Islet precursor cell (in vitro differentiated cells): ENCODE measurements around the gene SNRPA.
"Not testable (repeated sequence)": the region's sequence is repeated elsewhere in the genome, so short reads cannot be mapped to it uniquely, and the experiment has no call there.

Experiments used
- DNase-seq: peaks from one replicate; pipeline ENCODE4 v3.0.0-alpha.2; 2018

Gene SNRPA

GRCh38 chr19:40777937-40778705, 27.1 kb downstream of the SNRPA start, which contains the start of gene RAB4B:
Gene RAB4B (plus strand): TSS chr19:40778247. CDS start chr19:40778376, 129 bp downstream.
- peak; percentile 100 for DNase-seq

DNA sequence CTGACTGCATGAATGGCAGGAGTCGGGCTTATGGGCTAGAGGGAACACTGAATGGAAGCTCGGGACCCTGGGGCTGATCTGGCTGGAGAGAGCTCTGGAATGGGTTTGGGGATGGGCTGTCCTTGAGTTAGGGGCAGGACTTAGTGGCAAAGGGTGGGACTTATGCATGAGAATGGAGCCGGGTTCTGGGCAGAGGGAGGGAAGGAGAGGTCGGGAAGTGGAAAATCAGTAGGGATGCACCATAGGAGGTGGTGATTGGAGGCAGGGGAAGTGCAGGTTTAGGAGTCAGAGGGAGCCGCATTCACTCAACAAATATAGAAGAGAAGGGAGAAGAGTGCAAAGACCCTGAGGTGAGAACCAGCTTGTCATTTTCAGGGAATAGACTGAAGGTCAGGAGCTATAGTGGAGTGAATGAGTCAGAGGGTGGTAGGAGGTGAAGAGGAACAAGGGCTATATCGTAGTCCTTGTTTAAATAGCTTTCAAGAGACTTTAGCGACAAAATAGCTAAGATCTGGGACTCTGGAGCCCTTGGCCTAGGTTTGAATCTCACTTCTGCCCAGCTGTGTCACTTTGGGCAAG, 27.8 kb downstream of the SNRPA start:
- peak; percentile 99 for DNase-seq

GRCh38 chr19:40780582-40780981, 29.6 kb downstream of the SNRPA start:
- no peak for DNase-seq

DNA sequence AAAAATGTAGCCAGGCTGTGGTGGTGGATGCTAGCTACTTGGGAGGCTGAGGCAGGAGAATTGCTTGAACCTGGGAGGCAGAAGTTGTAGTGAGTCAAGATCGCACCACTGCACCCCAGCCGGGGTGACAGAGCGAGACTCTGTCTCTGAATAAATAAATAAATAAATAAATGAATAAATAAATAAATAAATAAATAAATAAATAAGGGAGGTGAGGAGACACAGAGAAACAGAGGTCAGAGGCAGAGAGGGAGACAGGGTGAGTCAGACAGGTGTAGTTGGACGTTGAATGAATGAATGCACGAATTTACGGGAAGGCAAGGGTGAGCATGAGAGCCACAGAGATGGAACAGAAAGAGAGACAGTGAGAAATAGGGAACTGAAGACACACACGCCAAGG, 30.1 kb downstream of the SNRPA start:
- DNase-seq, result no peak

DNA sequence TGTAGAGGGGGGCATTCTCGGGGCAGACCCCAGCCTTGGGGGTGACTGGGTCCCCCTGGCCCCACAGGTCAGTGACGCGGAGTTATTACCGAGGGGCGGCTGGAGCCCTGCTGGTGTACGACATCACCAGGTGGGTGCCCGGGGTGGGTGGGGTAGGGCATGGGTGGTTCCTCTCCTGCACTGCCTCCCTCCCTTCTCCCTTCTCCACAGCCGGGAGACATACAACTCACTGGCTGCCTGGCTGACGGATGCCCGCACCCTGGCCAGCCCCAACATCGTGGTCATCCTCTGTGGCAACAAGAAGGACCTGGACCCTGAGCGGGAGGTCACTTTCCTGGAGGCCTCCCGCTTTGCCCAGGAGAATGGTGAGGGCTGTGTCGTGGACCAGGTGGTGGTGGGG, 32.7 kb downstream of the SNRPA start:
- no peak for DNase-seq

- not testable (repeated sequence) for DNase-seq
Measured at GRCh38 chr19:40784146-40784545, 33.1 kb downstream of the SNRPA start.

DNA sequence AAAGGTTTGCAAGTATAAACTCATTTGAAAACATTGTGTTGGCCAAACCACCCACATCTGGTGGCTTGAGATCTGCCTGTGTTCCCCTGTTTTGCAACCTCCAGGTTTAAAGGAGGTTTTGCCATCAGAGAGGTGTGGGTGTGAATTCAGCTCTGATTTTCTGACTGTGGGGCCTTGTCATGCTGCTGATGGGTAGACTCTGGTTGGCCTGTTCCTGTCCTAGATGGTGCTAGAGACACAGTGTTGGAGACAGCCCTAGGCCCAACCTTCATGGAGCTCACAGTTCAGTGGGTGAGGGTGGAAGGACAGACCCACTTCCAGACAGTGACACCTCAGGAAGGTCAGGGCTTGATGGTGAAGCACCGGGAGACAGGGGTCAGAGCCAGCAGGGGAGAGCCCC, 34.5 kb downstream of the SNRPA start:
- no peak for DNase-seq

- no peak for DNase-seq
Measured at GRCh38 chr19:40786060-40787037, 35.3 kb downstream of the SNRPA start.

DNA sequence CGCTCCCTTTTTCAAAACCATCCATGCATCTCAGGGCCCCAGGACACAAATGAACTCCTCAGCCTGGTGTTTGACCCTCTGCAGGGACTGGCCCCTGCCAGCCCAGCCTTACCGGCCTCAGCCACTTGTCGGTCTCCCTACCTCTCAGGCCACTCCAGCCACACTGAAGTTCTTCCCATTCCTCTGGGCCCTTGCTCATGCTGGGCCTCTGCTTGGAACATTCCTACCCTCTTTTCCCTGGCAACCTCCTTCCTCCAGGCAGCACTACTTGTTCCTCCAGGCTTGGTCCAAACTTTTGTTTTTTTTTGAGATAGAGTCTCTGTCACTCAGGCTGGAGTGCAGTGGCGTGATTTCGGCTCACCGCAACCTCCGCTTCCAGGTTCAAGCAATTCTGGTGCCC, 40.3 kb downstream of the SNRPA start:
- no peak for DNase-seq

GRCh38 chr19:40791996-40792395, 41.0 kb downstream of the SNRPA start:
- DNase-seq, result no peak

GRCh38 chr19:40797166-40797962, 46.4 kb downstream of the SNRPA start:
- DNase-seq, result no peak

DNA sequence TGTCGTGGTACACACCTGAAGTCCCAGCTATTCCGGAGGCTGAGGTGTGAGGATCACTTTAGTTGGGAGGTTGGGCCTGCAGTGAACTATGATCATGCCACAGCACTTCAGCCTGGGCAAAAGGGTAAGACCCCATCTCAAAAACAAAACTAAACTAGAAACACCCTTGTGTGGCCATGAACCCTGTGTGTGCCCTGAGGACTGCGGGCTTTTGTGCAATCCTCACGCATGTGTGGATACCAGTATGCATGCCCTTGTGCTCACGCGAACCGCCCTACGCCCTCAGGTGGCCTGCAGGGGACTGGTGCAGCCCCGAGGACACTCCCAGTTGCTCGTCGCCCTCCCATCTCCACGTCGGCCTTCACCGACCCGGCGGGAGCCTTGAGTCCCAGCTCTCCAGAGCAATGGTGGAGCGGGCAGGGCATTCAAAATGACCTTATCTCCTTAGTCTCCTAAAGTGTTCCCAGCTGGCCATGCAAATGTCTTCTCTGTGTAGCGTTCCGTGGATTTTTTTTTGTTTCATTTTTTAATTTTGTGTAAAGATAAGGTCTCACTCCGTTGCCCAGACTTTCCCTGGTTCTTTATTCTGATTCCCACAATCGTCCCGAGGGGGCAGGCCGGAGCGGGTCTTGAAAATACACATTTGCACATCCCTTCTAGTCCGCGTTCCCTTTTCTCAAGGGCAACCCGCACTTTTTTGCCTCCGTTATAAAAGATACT, 47.1 kb downstream of the SNRPA start:
- peak; percentile 94 for DNase-seq

DNA sequence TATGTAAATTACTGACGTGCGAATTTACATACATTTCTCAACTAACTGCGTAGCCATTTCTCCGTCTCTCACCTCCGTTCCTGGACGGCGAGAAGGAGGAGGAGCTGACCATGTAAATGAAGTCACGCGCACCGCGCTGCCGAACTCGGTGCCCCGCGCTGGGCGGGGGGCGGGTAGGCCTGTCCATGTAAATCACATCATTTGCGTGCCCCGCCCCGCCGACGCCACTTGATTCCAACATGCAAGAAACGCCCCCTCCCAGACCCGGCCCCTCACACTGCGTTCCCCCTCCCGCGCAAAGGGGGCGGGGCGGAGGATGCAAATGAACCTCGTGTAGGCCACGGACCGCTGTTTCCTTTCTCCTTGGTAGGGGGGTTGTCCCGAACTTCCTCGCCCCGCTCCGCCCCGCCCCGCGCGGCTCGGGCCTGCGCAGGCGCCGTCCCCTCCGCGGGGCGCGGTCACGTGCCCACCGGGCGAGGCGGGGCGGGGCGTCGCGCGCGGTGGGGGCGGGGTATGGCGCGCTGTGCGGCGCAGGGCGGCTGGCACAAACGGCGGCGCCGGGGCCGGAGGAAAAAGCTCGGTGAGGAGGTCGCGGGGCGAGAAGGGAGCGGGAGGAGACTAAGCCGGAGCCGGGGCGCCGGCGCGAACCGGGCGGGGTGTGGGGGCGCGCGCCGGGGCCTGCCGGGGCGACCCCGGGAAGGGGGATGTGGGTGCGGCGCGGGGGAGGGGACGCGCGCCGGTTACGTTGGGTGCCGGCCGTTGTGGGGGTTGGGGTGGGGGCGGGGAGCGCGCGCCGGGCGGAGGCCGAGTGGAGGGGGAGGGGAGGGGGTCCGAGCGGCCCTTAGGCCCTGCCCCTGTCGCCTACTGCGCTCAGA, 47.9 kb downstream of the SNRPA start, which contains the start of gene EGLN2:
Gene EGLN2 (plus strand): TSS at position 509 of the 875 bp plus-strand sequence. CDS start 1,382 bp downstream, outside the sequence.
- peak; percentile 100 for DNase-seq

DNA sequence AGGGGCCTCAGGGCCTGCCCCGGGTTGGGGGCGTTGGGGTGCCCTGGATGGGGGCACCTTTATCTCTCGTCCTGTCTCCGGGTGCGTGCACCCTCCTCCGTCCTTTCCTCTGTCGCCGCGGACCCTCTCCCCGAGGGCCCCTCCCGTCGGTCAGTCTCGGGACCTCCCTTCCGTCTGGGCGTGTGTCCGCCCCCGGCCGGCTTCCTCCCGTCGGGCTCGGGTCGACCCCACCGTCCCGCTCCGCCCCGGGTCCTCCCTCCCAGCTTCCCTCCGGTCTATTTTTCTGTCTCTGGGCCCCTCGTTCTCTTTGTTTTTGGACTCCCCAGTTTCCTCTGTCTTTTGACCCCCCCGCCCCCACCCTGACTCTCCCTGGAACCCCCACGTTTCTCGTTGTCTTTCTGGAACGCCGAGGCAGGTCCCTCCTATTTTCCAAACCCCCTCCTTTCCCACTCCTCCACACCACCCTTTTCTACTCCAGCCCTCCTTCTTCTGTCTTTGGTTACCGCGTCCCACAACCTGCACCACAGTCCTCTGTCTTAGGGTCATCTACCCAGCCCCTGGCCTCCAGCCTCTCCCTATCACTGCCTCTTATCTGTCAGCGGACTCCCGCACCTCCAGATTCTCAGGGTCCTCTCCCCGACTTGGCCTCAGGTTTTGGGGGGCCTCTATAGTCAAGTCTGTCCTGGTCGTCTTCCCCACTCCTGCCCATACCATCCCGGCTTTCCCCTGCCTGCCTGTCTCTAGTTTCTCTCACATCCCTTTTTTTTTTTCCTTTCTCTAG, 48.7 kb downstream of the SNRPA start:
- DNase-seq, result peak; percentile 66

DNA sequence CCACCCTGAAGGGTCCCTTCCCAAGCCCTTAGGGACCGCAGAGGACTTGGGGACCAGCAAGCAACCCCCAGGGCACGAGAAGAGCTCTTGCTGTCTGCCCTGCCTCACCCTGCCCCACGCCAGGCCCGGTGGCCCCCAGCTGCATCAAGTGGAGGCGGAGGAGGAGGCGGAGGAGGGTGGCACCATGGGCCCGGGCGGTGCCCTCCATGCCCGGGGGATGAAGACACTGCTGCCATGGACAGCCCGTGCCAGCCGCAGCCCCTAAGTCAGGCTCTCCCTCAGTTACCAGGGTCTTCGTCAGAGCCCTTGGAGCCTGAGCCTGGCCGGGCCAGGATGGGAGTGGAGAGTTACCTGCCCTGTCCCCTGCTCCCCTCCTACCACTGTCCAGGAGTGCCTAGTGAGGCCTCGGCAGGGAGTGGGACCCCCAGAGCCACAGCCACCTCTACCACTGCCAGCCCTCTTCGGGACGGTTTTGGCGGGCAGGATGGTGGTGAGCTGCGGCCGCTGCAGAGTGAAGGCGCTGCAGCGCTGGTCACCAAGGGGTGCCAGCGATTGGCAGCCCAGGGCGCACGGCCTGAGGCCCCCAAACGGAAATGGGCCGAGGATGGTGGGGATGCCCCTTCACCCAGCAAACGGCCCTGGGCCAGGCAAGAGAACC, 49.5 kb downstream of the SNRPA start:
- DNase-seq, result no peak

GRCh38 chr19:40800997-40801377, 50.0 kb downstream of the SNRPA start:
- DNase-seq, result no peak

- DNase-seq, result no peak
Measured at GRCh38 chr19:40801426-40802299, 50.7 kb downstream of the SNRPA start.
